ENCODE measurements around the gene RTN4.

- TF ChIP-seq REST (IDR thresholded peaks at IDR 0.05; ENCODE audit: insufficient read depth in 1 of 2, low read depth in 2 of 2, low read length in 2 of 2) (no peak), TAF1 (IDR thresholded peaks at IDR 0.05; ENCODE audit: borderline replicate concordance, insufficient read depth, low read length) (no peak)
Observed at GRCh38 chr2:55030766-55031165, 19.5 kb downstream of the RTN4 start.

Data from PFSK-1 (cell line).